HS-27A (cell line): ENCODE data around the gene ACOT11.
"Not testable (repeated sequence)": the region's sequence is repeated elsewhere in the genome, so short reads cannot be mapped to it uniquely, and the experiment has no call there.

Experiments
- DNase-seq: peaks from one replicate; pipeline ENCODE4 v3.0.0-alpha.2; 2012; ENCODE audit warnings: low read depth, missing footprints

ACOT11 gene

GRCh38 chr1:54547601-54548388 lies at the start of gene ACOT11:
TSS of gene ACOT11 (plus strand) at chr1:54548228. CDS start at chr1:54548310, 82 bp downstream.
- DNase-seq: no peak

- DNase-seq: no peak
Measured at GRCh38 chr1:54498383-54499096, 49.5 kb upstream of the ACOT11 start.

- DNase-seq: no peak
Measured at GRCh38 chr1:54499097-54499359, 49.0 kb upstream of the ACOT11 start.

- DNase-seq: no peak
Measured at GRCh38 chr1:54499360-54500106, 48.5 kb upstream of the ACOT11 start.

GRCh38 chr1:54500107-54500431 lies 48.0 kb upstream of the ACOT11 start:
- no peak for DNase-seq

- DNase-seq: no peak
Measured at GRCh38 chr1:54501849-54502248, 46.2 kb upstream of the ACOT11 start.

GRCh38 chr1:54502342-54502741 lies 45.7 kb upstream of the ACOT11 start:
- no peak for DNase-seq

GRCh38 chr1:54506594-54506993 lies 41.4 kb upstream of the ACOT11 start:
- DNase-seq: no peak

- no peak for DNase-seq
Measured at GRCh38 chr1:54507033-54507870, 40.8 kb upstream of the ACOT11 start.

GRCh38 chr1:54510715-54511270 lies 37.2 kb upstream of the ACOT11 start:
- DNase-seq: no peak

GRCh38 chr1:54513921-54514580 lies 34.0 kb upstream of the ACOT11 start:
- DNase-seq: not testable (repeated sequence)

- DNase-seq: no peak
Measured at GRCh38 chr1:54516249-54516920, 31.6 kb upstream of the ACOT11 start.

- DNase-seq: no peak
Measured at GRCh38 chr1:54517496-54517895, 30.5 kb upstream of the ACOT11 start.

- no peak for DNase-seq
Measured at GRCh38 chr1:54518489-54518888, 29.5 kb upstream of the ACOT11 start.

- DNase-seq: no peak
Measured at GRCh38 chr1:54519709-54520108, 28.3 kb upstream of the ACOT11 start.

GRCh38 chr1:54520631-54521321 lies 27.3 kb upstream of the ACOT11 start:
- DNase-seq: no peak

- DNase-seq: not testable (repeated sequence)
Measured at GRCh38 chr1:54526565-54526964, 21.5 kb upstream of the ACOT11 start.

GRCh38 chr1:54528613-54529012 lies 19.4 kb upstream of the ACOT11 start:
- DNase-seq: no peak

- no peak for DNase-seq
Measured at GRCh38 chr1:54532033-54532432, 16.0 kb upstream of the ACOT11 start.

- DNase-seq: not testable (repeated sequence)
Measured at GRCh38 chr1:54536656-54537055, 11.4 kb upstream of the ACOT11 start.
